ENCODE data around the gene PITPNM3. TPM values are rescaled to one million over a fixed set of nuclear protein-coding genes. Genes with fewer than 3 reads are reported as not detected.
A peak's percentile ranks its signal among the peaks of the same experiment; 100 is the strongest.

PITPNM3 gene
- total RNA-seq, 1 donor from 2014 or later, result 1.1 TPM

DNA sequence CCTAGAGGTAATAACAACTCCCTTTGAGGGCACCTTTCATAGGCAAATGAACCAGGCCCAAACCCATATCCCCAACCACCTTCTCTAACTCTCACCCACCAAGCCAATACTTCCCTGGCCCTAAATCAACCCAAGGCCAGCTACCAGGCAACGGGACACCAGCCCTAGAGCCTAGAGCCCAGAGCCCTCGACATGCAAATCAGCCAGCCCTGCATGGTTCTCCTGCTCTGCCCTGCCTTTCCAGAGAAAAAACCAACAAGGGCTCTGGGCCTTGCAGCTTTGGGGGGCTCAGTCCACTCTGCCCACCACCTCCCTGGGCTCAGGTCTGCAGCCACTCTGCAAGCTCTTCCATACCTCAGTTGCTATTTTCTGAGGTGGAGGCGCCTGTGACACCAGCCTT, 55.0 kb downstream of the PITPNM3 start:
- H3K36me3 Mint-ChIP-seq (ENCODE audit: low read depth), result no peaks in the 10 kb centered on the region
- CTCF ChIA-PET, result interaction anchor here (1.6 kb wide), 1 partner anchor 28 kb away, joined by 4 read pairs; no protein-coding TSS in a partner anchor
- no peak overlapping the region for H3K4me3 Mint-ChIP-seq
- H3K27me3 Mint-ChIP-seq, result peaks cover 2% of the 10 kb centered on the region
- no peaks in the 10 kb centered on the region for H3K9me3 Mint-ChIP-seq
- peaks cover 10% of the 10 kb centered on the region for H3K4me1 Mint-ChIP-seq
- no peak for DNase-seq
- ATAC-seq (ENCODE audit: low read depth), result no peak
- no peak overlapping the region for H3K27ac Mint-ChIP-seq
- intact Hi-C loops (cut with micrococcal nuclease), result no loop called here
- TF ChIP-seq, protein P1, sequence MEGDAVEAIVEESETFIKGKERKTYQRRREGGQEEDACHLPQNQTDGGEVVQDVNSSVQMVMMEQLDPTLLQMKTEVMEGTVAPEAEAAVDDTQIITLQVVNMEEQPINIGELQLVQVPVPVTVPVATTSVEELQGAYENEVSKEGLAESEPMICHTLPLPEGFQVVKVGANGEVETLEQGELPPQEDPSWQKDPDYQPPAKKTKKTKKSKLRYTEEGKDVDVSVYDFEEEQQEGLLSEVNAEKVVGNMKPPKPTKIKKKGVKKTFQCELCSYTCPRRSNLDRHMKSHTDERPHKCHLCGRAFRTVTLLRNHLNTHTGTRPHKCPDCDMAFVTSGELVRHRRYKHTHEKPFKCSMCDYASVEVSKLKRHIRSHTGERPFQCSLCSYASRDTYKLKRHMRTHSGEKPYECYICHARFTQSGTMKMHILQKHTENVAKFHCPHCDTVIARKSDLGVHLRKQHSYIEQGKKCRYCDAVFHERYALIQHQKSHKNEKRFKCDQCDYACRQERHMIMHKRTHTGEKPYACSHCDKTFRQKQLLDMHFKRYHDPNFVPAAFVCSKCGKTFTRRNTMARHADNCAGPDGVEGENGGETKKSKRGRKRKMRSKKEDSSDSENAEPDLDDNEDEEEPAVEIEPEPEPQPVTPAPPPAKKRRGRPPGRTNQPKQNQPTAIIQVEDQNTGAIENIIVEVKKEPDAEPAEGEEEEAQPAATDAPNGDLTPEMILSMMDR (IDR thresholded peaks at IDR 0.05), result no peak
- POLR2A ChIA-PET, result no interaction called here

DNA sequence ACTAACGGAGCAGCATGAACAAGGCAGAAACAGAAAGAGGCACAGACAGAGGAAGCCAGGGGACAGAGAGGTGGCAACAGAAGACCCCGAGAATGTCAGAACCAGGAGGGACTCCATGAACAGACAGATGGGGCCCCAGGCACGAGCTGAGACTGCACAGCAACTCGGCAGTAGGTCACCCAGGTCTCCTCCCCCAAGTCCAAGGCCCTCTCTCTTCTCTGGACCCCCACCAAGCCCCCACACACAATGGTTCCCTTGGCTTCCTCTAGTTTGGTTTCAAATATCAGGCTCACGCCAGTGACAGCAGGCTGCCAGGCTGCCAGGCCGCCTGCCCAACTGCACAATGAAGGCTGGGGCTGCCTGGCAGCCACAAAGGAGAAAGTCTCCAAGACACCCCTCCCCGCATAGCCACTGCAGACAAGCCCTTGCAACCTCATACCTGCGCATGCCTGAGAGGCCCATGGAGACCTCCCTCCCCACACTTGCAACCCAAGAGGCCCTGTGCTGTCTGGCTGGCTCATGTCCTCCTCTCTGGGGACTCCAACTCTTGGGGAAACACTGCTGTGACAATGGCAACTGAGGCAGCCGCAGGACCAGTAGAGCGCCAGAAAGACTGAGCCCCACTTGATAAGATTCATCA, 57.3 kb downstream of the PITPNM3 start:
- intact Hi-C loops (cut with micrococcal nuclease), result no loop called here
- TF ChIP-seq, protein P1 (IDR thresholded peaks at IDR 0.05), result no peak
- ATAC-seq (ENCODE audit: low read depth) (no peak), DNase-seq (no peak)
- ChIA-PET POLR2A (no interaction called here), CTCF (no interaction called here)
- peaks cover 6% of the 10 kb centered on the region for H3K27me3 Mint-ChIP-seq
- H3K4me1 Mint-ChIP-seq, result peaks cover 20% of the 10 kb centered on the region
- H3K9me3 Mint-ChIP-seq, result no peaks in the 10 kb centered on the region
- H3K4me3 Mint-ChIP-seq, result no peak overlapping the region
- no peak overlapping the region for H3K27ac Mint-ChIP-seq
- no peaks in the 10 kb centered on the region for H3K36me3 Mint-ChIP-seq (ENCODE audit: low read depth)

DNA sequence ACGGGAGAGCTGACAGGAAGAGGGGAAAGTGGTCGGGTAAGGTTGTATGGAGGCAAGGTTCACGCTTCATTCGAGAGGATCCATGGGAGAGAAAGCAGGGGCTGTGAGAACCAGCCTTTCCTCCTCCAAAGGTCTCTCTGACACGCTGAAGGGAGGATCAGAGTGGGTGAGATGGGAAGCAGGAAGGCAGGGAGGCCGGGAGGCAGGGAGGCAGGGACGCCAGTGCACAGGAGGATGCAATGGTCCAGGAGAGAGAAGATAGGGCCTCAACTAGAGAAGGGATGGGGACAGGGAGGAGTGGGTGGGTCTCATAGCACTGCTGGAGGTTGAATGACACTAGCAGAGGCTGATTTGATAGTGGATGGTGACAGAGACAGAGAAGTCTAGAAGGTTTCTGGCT, 58.0 kb downstream of the PITPNM3 start:
- intact Hi-C loops (cut with micrococcal nuclease), result no loop called here
- Mint-ChIP-seq H3K4me1 (peaks cover 20% of the 10 kb centered on the region), H3K9me3 (no peaks in the 10 kb centered on the region), H3K27me3 (peaks cover 6% of the 10 kb centered on the region), H3K27ac (no peak overlapping the region), H3K4me3 (no peak overlapping the region), H3K36me3 (ENCODE audit: low read depth) (no peaks in the 10 kb centered on the region)
- CTCF ChIA-PET, result no interaction called here
- POLR2A ChIA-PET, result no interaction called here
- TF ChIP-seq, protein P1 (IDR thresholded peaks at IDR 0.05), result no peak
- ATAC-seq (ENCODE audit: low read depth) (no peak), DNase-seq (no peak)

DNA sequence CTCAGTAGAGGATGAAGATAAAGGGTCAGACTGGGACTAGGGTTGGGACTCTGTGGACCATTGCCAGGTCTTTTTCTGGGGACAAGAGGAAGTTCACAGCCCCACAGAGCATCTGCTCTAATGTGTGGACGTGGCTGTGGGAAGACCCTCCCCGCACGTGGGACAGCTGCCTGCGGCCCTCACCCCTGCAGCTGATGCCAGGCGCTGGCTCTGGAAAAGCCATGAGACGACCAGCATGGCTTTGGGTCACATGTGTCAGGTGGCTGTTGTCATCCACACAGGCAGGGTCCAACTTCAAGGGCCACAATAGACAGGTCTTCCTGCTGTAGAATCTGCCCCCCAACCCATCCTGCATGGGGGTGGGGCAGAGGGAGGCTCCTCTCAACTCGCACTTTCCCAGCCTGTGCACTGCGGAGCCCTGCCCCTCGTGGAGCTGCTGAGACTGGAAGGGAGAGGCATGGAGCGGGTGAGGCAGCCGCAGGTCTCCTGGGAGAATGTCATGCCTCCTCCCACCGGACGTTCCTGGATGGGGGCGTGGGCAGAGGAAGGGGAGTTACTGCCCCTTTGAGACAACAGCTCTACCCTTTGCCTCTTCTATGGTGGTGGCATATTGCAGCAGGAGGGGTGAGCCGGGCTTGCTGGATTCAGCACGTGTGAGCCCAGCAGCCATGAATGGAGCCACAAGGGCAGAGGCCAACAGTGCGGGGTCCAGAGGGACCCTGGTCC, 58.7 kb downstream of the PITPNM3 start:
- no peaks in the 10 kb centered on the region for H3K36me3 Mint-ChIP-seq (ENCODE audit: low read depth)
- H3K4me1 Mint-ChIP-seq, result peaks cover 20% of the 10 kb centered on the region
- CTCF ChIA-PET, result interaction anchor here (1.2 kb wide), 1 partner anchor 204 kb away, joined by 4 read pairs; no protein-coding TSS in a partner anchor
- TF ChIP-seq, protein P1 (IDR thresholded peaks at IDR 0.05), result no peak
- ATAC-seq (ENCODE audit: low read depth) (no peak), DNase-seq (no peak)
- H3K27ac Mint-ChIP-seq, result no peak overlapping the region
- no peaks in the 10 kb centered on the region for H3K9me3 Mint-ChIP-seq
- peaks cover 6% of the 10 kb centered on the region for H3K27me3 Mint-ChIP-seq
- intact Hi-C loops (cut with micrococcal nuclease), result no loop called here
- POLR2A ChIA-PET, result no interaction called here
- no peak overlapping the region for H3K4me3 Mint-ChIP-seq

DNA sequence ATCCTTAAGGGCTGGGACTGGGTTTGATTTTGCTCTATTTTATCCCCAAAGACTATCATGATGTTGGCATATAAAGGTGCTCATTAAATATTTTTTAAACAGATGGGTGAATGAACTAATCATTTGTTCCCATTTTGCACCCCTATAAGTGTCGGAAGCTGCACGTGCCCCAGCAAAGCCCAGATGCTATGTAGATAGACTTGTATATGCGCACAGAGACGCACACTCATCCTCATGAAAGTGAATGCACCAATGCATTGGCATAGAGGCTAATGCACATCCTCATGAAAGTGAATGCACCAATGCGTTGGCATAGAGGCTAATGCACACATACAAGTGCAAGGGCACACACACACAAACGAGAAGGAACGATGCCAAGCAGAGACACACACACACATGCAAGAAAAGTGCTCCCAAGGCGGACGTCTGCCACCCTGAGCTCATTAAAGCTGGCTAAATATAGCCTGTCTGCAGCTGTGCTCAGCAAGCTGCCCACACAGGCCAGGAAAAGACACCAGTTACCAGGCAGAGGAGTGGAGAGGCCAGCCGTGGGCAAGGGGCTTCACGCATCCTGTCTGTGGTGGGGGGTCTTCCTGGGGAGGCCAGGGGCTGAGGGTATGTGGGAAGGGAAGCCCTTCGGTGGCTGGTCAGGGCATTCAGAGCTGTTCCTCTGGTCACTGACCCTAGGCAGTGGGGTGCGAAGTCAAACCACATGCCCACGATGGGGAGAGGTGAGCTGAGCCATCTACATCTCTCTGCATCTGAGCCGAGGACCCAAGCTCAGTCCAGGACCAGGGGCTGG, 59.5 kb downstream of the PITPNM3 start:
- ChIA-PET CTCF (interaction anchor here (1.2 kb wide), 1 partner anchor 205 kb away, joined by 4 read pairs; no protein-coding TSS in a partner anchor), POLR2A (no interaction called here)
- TF ChIP-seq, protein P1 (IDR thresholded peaks at IDR 0.05), result no peak
- Mint-ChIP-seq H3K9me3 (no peaks in the 10 kb centered on the region), H3K4me3 (peak overlapping the region; percentile 36), H3K4me1 (peaks cover 20% of the 10 kb centered on the region), H3K27me3 (peaks cover 6% of the 10 kb centered on the region), H3K27ac (no peak overlapping the region), H3K36me3 (ENCODE audit: low read depth) (no peaks in the 10 kb centered on the region)
- intact Hi-C loops (cut with micrococcal nuclease), result no loop called here
- ATAC-seq (ENCODE audit: low read depth), result no peak
- DNase-seq, result no peak
